ENCODE results near the gene MST1. TPM values are rescaled to one million over a fixed set of nuclear protein-coding genes. Genes with fewer than 3 reads are reported as not detected.

Gene MST1
- total RNA-seq (2021; fragmentation: NEBNext Ultra II Directional; extraction: Animal tissue kit (Norgen Biotek cat#: 25700)) (6.2 and 8.5 TPM in 2 replicates), polyA plus RNA-seq (2011; rRNA removed) (9.5 and 14.2 TPM in 2 replicates), polyA minus RNA-seq (2011; rRNA and poly(A)+ RNA removed) (6.0 and 7.3 TPM in 2 replicates)
- 13.9 TPM for polyA plus RNA-seq (2011; cell fraction: cytosol; rRNA removed)
- polyA plus RNA-seq (2011; cell fraction: nucleus; rRNA removed) = 85.9 TPM
- 9.0 to 11.8 TPM (median 9.3 TPM) in 4 replicates for polyA plus RNA-seq (2012, experiment 1 of 2)
- polyA plus RNA-seq (2012, experiment 2 of 2) = 4.6 TPM
- 8.6 TPM for polyA plus RNA-seq (2013, experiment 1 of 2)
- polyA plus RNA-seq (2013, experiment 2 of 2) = 7.0 TPM
- polyA minus RNA-seq (2011; cell fraction: cytosol; rRNA and poly(A)+ RNA removed) = 13.4 TPM
- polyA minus RNA-seq (2011; cell fraction: nucleus; rRNA and poly(A)+ RNA removed) = 23.3 TPM
- long read RNA-seq, experiment 1 = 0 reads
- long read RNA-seq, experiment 2, partial matches to known transcripts = 0 of 2 reads
- long read RNA-seq, experiment 2, other reads (novel, unspliced or antisense) = 2 of 2 reads

- 8% methylated on average over 50 of the region's 66 CpGs; no CpG with 5 or more reads in 1 of the 2 experiments for WGBS, 2 experiments (ENCODE audit: extremely low coverage in 1 of 2, insufficient coverage in 1 of 2, insufficient read length in 1 of 2, insufficient replicate concordance in 2 of 2, low coverage in 1 of 2, low lambda C conversion rate in 2 of 2, missing lambda C conversion rate in 1 of 2)
- no peak within 1 kb of the TSS for H3K4ac ChIP-seq (replicated peaks; ENCODE audit: insufficient read length, low read depth, low read length)
- H4K20me1 ChIP-seq (replicated peaks in 1 of 2; ENCODE audit: control insufficient read depth in 1 of 2, insufficient read depth in 2 of 2, low read length in 2 of 2) = no peaks in the 10 kb centered on the region
- no peaks in the 10 kb centered on the region for H3K36me3 ChIP-seq (ENCODE audit: control insufficient read depth in 2 of 4, insufficient read depth in 4 of 4, low read length in 3 of 4)
- H3K27ac ChIP-seq (ENCODE audit: low read depth, low read length) = no peak within 1 kb of the TSS
- H2AK5ac ChIP-seq (ENCODE audit: low read depth, low read length) = no peak within 1 kb of the TSS
- peak; percentile 81 to 98 for DNase-seq (ENCODE audit: low read depth in 1 of 2, low spot score in 2 of 2)
- H3K79me2 ChIP-seq (ENCODE audit: control insufficient read depth in 1 of 2, insufficient read depth in 2 of 2, low read length in 2 of 2) = peaks cover 0 to 4% of the 10 kb centered on the region in 2 experiments; a peak in 1 of 4 replicates
- H4K91ac ChIP-seq (replicated peaks; ENCODE audit: insufficient read length, low read length) = no peak within 1 kb of the TSS
- ChIA-PET CTCF (ENCODE audit: partially characterized antibody) (interaction anchor here (0.6 to 2.0 kb wide), 3 partner anchors 11 to 1267 kb away, joined by 3 to 11 read pairs (median 3); no protein-coding TSS in a partner anchor), POLR2A (ENCODE audit: partially characterized antibody) (interaction anchor here (0.8 to 2.6 kb wide), 3 partner anchors 9 to 29 kb away, joined by 3 to 12 read pairs (median 7); partner anchors contain the start of gene AMIGO3)
- H3K4me2 ChIP-seq (ENCODE audit: insufficient read depth in 1 of 2, low read depth in 2 of 2, low read length in 2 of 2) = peak within 1 kb of the TSS; percentile 44 to 66
- H2BK120ac ChIP-seq (replicated peaks; ENCODE audit: low read depth, low read length) = no peak within 1 kb of the TSS
- no peak within 1 kb of the TSS for H2BK20ac ChIP-seq (ENCODE audit: low read length)
- H3K9ac ChIP-seq (replicated peaks in 1 of 4; ENCODE audit: extremely low read depth in 1 of 4, low read depth in 3 of 4, low read length in 3 of 4) = peak within 1 kb of the TSS; percentile 51 to 66 (median 62)
- H3K9me3 ChIP-seq (ENCODE audit: insufficient read depth in 2 of 2, low read depth in 1 of 2, low read length in 1 of 2) = no peaks in the 10 kb centered on the region
- no peak within 1 kb of the TSS for H2BK12ac ChIP-seq (ENCODE audit: low read depth, low read length)
- peaks cover 0 to 8% (median 2%) of the 10 kb centered on the region in 4 experiments; a peak in 6 of 7 replicates for H3K4me1 ChIP-seq (replicated peaks in 1 of 4; ENCODE audit: control insufficient read depth in 3 of 4, insufficient read depth in 4 of 4, low read length in 3 of 4)
- H3K18ac ChIP-seq (ENCODE audit: extremely low read depth, low read length) = no peak within 1 kb of the TSS; the same call in 1 of the 2 replicates
- H2BK5ac ChIP-seq (ENCODE audit: low read depth, low read length) = peak within 1 kb of the TSS; percentile 44; the same call in 1 of the 2 replicates
- peak within 1 kb of the TSS; percentile 81 to 98 (median 88) for H3K4me3 ChIP-seq (ENCODE audit: extremely low read depth in 1 of 4, insufficient read depth in 2 of 4, low read depth in 3 of 4, low read length in 4 of 4)
- peak within 1 kb of the TSS; percentile 75 for H4K5ac ChIP-seq (ENCODE audit: insufficient read length, low read depth, low read length)
- no peaks in the 10 kb centered on the region for H3K79me1 ChIP-seq (ENCODE audit: low read depth, low read length)
- H3K56ac ChIP-seq (replicated peaks; ENCODE audit: insufficient read length, low read depth, low read length) = no peak within 1 kb of the TSS
- no peak within 1 kb of the TSS for H3K23ac ChIP-seq (ENCODE audit: insufficient read length)
- H3K27me3 ChIP-seq (replicated peaks in 1 of 4; ENCODE audit: control insufficient read depth in 3 of 4, extremely low read depth in 1 of 4, insufficient read depth in 3 of 4, low read length in 3 of 4) = peaks cover 0 to 3% (median 3%) of the 10 kb centered on the region in 4 experiments; a peak in 2 of 7 replicates
- H3K23me2 ChIP-seq (ENCODE audit: low read depth, low read length) = peaks cover 14% of the 10 kb centered on the region
- peak within 1 kb of the TSS; percentile 59; the same call in 1 of the 2 replicates for H2AFZ ChIP-seq (ENCODE audit: low read length)
- no peak within 1 kb of the TSS for H3K14ac ChIP-seq (ENCODE audit: insufficient read length)
- H2BK15ac ChIP-seq (ENCODE audit: low read length) = peak within 1 kb of the TSS; percentile 16; the same call in 1 of the 2 replicates
- peak within 1 kb of the TSS; percentile 9; the same call in 1 of the 2 replicates for H4K8ac ChIP-seq (ENCODE audit: extremely low read depth, insufficient read depth, low read length)
- no peak for FAIRE-seq
- TF ChIP-seq CREB1 (IDR thresholded peaks at IDR 0.05) (peak; percentile 80), TEAD4 (IDR thresholded peaks at IDR 0.05; ENCODE audit: low read depth, low read length) (peak; percentile 12; the same call in 1 of the 2 replicates), SP4 (IDR thresholded peaks at IDR 0.05; ENCODE audit: low read length) (no peak), PHF8 (conservative IDR thresholded peaks at IDR 0.05; ENCODE audit: low read depth, low read length) (peak; percentile 71), CTBP2 (IDR thresholded peaks at IDR 0.05; ENCODE audit: borderline replicate concordance, insufficient read depth, insufficient read length, low read length) (no peak), RXRA (IDR thresholded peaks at IDR 0.05; ENCODE audit: insufficient read depth, low read depth, low read length) (no peak), TAF7 (optimal IDR thresholded peaks at IDR 0.05; ENCODE audit: borderline replicate concordance, low read depth, low read length) (no peak), BCL11A (IDR thresholded peaks at IDR 0.05; ENCODE audit: low read depth in 2 of 2, low read length in 2 of 2) (no peak), KDM5A (IDR thresholded peaks at IDR 0.05; ENCODE audit: low read length) (peak; percentile 79)
Measured at GRCh38 chr3:49689046-49689907, at the start of gene MST1, which contains the start of gene RNF123. MST1 (minus strand) TSS chr3:49689474; CDS start chr3:49688691, 783 bp downstream. RNF123 (plus strand) TSS chr3:49689557; CDS start chr3:49691166, 1,609 bp downstream.
